HL-60/S4 (cell line): ENCODE results near the gene FLNB.

Experiments
- in situ Hi-C: fragments of 300-500 bp; cut with MboI; formaldehyde crosslinking; loops from 2 replicates; pipeline ENCODE4 v1.14.3; 2022; ENCODE audit warnings: low sequenced_read_pairs

FLNB gene

DNA sequence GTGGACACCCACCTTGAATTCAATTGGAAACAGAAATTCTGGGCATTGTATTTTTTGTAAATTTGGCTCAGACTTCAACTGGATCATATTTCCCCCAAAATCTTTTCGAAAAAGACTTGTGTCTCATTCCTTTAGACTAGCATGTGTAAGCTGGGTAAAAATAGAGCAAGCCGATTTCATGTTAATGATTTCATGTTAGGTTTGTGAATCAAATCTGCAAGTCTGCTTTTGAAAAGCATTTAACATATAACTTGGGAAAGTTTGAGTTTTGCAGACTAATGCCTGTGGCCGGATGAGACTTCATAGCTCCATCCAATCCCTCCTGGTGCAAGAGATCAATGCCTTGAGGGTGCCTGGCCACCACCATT lies 64.5 kb downstream of the FLNB start:
- in situ Hi-C loops = no loop called here

GRCh38 chr3:58073301-58074108 lies 65.3 kb downstream of the FLNB start:
- in situ Hi-C loops = no loop called here

- in situ Hi-C loops = no loop called here
Observed at GRCh38 chr3:58074116-58074715, 66.0 kb downstream of the FLNB start.

- in situ Hi-C loops = no loop called here
Observed at GRCh38 chr3:58074997-58075396, 66.8 kb downstream of the FLNB start.

DNA sequence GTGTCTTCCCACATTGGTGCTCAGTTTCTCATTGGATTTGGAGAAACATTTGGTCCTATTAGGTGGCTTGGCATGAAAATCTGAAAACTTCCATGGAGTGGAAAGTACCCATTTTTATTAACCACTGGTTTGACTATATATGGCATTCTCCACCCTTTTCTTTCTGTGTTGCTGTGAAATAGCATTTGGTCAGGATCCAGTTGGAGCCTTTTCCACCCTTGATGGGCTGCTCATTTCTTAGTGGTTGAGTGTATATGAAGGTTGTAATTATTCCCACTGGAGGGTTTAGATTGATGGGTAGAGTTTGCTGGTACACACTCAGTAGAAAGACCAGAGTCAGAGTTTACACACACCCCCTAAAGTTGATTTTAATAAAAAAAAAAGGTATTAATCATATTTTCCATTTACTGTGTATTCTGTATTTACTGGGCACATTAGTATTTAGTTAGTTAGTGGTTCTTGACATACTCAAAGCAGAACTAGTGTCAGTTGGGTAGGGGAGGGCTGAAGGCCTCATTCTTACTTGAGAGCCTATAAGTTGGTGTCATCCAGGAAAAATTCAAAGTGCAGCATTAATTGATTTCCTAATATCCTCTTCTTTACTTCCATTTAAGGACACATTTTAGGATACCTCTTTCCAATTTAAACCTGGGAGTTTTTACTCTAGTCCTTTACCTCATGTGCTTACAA lies 69.5 kb downstream of the FLNB start:
- in situ Hi-C loops = no loop called here

DNA sequence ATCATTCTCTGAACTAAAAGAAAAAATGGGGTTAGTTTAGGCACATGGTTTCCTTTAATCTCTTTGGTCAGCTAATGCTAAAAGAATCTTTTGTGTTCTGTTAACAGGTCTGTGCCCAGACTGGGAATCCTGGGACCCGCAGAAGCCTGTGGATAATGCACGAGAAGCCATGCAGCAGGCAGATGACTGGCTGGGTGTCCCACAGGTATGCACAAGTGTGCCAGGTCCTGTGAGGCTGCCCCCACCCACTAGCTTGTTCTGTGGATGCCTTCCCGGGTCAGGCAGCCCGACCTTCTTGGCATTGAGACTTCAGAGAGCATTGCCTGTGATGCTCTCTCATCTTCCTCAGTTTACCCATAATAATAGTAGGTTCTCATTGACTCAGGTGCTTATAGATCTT lies 70.4 kb downstream of the FLNB start:
- in situ Hi-C loops = no loop called here

- in situ Hi-C loops = no loop called here
Observed at GRCh38 chr3:58079773-58080172, 71.6 kb downstream of the FLNB start.

DNA sequence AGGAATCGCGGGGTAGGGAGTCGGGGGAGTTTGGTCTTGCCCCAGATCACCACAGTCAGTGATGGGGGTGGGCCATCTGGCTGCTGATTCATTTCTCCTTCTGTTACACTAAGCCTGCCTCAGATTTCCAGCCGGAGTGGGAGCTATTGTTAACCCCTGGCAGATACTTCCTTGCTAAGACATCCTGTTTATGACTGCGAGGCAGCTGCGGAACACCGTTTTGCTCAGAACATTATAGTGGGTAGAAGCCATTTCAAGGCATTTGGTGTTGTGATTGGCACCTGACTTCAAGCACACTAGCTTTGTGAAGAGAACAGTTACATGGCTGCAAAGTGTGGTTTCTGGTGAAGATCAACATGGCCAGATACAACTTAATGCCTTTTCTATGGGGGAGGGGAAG lies 73.8 kb downstream of the FLNB start:
- in situ Hi-C loops = no loop called here

DNA sequence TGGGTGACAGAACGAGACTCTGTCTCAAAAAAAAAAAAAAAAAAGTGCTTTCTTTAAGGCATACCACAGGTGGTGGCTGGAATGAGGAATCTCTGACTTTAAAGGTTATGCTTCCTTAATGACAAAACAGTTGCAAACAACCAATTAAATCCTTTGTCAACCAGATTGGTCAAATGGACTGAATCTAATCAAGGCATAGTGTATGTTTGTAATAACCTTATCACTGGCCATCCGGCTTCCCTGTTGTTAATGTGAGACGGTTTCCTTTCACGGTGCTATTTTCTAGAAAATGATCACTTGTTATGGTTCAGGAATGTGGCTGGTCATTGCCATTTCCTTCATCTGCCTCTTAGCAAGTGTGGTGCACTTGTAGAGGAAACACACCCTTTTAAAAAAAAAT lies 75.9 kb downstream of the FLNB start:
- in situ Hi-C loops = no loop called here

DNA sequence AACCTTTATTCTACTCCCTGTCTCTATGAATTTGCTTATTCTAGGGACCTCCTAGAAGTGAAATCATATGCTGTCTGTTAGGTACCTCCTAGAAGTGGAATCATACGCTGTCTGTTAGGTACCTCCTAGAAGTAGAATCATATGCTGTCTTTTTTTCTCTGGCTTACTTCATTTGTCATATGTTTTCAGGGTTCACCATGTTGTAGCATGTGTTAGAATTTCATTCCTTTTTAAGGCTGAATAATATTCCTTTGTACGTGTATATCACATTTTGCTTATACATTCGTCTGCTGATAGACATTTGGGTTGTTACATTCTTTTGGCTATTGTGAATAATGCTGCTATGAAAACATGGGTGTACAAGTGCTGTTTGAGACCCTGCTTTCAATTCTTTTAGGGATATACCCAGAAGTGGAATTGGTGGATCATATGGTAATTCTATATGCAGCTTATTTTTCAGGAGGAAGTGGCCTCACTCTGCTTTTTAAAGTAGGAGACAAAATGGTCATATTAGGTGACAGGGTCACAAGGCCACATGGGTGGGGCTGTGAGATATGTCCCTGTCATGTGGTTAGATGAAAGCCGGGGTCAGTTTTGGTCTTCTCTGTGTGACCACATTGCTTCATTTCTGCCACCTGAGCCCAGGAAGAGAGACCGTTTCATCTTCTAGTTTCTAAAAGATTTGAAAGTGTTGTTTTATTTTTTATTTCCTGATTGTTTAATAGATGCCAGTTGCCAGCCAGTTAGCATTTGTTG lies 76.7 kb downstream of the FLNB start:
- in situ Hi-C loops = no loop called here

DNA sequence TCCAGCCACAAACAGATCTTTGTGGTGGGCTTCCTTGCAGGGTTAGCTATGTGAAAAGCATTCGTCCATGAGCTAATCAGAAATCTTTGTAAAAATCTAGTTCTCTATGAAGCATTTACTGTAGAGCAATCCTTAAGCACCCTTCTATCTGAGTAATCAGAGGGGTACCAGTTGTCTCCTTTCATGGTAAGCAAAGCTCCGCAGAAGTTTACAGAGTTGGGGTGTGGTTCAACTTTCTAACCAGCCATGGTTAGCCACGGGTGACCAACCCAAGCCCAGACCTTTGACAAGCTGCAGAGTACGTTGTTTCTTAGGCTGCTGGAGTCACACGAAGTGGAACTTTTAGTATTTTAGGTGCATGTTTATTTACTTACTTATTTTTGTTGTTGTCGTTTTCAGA lies 77.4 kb downstream of the FLNB start:
- in situ Hi-C loops = no loop called here

- in situ Hi-C loops = no loop called here
Observed at GRCh38 chr3:58088501-58088900, 80.3 kb downstream of the FLNB start.

- in situ Hi-C loops = no loop called here
Observed at GRCh38 chr3:58090351-58090750, 82.1 kb downstream of the FLNB start.

DNA sequence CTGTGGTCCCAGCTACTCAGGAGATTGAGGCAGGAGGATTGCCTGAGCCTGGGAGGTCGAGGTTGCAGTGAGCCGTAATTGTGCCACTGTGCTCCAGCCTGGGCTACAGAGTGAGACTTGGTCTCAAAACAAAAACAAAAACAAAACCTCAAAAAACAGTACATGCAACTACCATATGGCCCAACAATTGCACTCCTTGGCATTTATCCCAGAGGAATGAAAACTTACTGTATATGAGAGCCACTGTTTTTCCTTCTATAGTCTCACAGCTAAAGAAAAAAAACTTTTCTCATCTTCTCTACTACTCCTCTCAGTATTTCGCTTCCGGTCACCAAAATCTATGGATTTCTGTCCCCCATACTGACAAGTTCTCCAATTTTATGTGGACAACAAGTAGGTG lies 84.3 kb downstream of the FLNB start:
- in situ Hi-C loops = no loop called here

- in situ Hi-C loops = no loop called here
Observed at GRCh38 chr3:58093574-58094195, 85.5 kb downstream of the FLNB start.

- in situ Hi-C loops = no loop called here
Observed at GRCh38 chr3:58094657-58095056, 86.4 kb downstream of the FLNB start.

DNA sequence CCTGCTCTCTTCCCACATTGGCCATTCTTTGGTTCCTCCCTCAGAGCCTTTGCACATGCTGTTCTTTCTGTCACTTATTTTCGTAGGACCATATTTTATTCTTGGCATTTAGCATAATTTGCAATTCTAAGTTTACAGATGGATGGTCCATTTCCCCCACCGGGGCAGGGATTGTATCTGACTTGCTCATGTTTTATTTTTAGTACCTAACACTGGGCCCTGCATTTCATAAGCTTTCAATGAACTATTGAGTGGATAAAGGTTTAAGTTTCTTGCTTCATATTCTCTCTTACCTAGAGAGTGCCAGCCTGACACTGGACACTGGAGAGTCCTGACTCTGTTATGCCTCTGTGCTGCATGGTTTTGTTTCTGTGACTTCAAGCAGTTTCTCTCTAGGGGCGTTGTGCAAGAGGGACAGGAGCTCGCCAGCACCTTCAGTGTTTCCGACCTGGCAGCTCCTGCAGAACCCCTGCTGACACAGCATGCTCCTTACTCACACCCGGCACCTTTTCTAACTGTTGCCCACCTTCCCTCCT lies 87.4 kb downstream of the FLNB start:
- in situ Hi-C loops = no loop called here

DNA sequence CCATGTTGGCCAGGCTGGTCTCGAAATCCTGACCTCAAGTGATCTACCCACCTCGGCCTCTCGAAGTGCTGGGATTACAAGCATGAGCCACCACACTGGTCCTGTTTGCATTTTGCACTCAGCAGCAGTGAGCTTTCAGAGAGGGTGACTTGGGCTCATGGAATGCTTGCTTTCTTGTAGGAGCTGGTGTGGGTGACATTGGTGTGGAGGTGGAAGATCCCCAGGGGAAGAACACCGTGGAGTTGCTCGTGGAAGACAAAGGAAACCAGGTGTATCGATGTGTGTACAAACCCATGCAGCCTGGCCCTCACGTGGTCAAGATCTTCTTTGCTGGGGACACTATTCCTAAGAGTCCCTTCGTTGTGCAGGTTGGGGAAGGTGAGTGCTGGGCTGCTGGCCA lies 90.3 kb downstream of the FLNB start:
- in situ Hi-C loops = no loop called here

- in situ Hi-C loops = no loop called here
Observed at GRCh38 chr3:58099865-58100264, 91.6 kb downstream of the FLNB start.

- in situ Hi-C loops = no loop called here
Observed at GRCh38 chr3:58101499-58102389, 93.5 kb downstream of the FLNB start.
